ENCODE data around the gene UQCR11. TPM values are rescaled to one million over a fixed set of nuclear protein-coding genes. Genes with fewer than 3 reads are reported as not detected.

UQCR11 gene
- total RNA-seq, 4 donors from 2014 or later: 20.6 to 110 (median 30.8) TPM

DNA sequence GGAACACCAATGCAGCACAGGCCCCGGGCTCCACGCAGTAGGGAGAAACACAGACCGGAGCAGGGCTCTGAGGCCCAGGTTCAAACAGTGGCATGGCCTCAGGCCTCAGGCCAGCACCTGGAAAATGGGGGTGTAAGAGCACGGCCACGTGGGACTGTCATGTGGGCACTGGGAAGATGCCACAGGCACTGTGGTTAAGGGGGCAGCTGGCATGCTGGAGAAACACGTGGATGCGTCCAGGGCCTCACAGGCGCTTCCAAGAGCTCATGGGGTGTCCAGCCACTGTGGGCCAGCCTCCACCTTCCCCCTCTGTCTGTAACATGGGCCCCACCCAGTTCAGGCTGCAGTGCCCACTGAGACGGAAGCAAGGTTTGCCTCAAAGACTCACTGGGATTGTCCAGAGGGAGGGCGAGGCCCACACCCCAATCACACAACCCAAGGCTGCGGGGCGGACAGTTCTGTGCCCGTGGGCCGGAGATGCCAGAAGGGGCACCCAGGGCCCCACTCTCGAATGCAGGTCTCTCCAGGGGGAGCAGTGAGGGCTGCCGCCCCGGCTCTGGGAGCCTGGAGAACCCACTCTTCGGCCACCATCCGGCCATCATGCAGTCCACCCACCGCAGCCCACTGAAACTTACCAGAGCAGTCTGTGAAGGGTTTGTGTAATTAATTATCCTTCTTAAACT is 6.3 kb downstream of the UQCR11 start:
- Histone ChIP-seq H3K27ac (no peak overlapping the region), H3K4me1 (no peaks in the 10 kb centered on the region), H3K4me3 (no peak overlapping the region), H3K9me3 (no peaks in the 10 kb centered on the region), H3K27me3 (no peaks in the 10 kb centered on the region), H3K36me3 (no peaks in the 10 kb centered on the region)
- intact Hi-C loops (cut with DNase I; ENCODE audit: low total_unique reads): no loop called here
- DNase-seq: no peak
- TF ChIP-seq, protein P1, sequence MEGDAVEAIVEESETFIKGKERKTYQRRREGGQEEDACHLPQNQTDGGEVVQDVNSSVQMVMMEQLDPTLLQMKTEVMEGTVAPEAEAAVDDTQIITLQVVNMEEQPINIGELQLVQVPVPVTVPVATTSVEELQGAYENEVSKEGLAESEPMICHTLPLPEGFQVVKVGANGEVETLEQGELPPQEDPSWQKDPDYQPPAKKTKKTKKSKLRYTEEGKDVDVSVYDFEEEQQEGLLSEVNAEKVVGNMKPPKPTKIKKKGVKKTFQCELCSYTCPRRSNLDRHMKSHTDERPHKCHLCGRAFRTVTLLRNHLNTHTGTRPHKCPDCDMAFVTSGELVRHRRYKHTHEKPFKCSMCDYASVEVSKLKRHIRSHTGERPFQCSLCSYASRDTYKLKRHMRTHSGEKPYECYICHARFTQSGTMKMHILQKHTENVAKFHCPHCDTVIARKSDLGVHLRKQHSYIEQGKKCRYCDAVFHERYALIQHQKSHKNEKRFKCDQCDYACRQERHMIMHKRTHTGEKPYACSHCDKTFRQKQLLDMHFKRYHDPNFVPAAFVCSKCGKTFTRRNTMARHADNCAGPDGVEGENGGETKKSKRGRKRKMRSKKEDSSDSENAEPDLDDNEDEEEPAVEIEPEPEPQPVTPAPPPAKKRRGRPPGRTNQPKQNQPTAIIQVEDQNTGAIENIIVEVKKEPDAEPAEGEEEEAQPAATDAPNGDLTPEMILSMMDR (IDR thresholded peaks at IDR 0.05): no peak
- TF ChIP-seq POLR2A (IDR thresholded peaks at IDR 0.05): no peak

DNA sequence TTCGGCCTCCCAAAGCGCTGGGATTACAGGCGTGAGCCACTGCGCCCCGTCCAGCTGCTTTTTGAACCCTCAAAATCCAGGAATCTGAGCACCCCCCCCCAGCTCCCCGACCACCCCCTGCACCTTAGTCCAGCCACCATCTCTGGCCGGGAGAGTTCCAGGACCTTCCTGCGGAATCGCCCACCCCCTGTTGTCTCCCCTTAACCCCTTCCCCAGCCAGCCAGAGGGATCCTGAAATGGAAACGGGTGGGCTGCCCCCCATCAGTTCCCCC is 11.8 kb downstream of the UQCR11 start:
- TF ChIP-seq, protein P1 (IDR thresholded peaks at IDR 0.05): no peak
- no peak for TF ChIP-seq POLR2A (IDR thresholded peaks at IDR 0.05)
- DNase-seq: no peak
- Histone ChIP-seq H3K27ac (peak overlapping the region; percentile 76 to 100), H3K27me3 (no peaks in the 10 kb centered on the region), H3K9me3 (no peaks in the 10 kb centered on the region), H3K4me1 (no peaks in the 10 kb centered on the region), H3K4me3 (peak overlapping the region in 1 of 2 donors; percentile 54), H3K36me3 (no peaks in the 10 kb centered on the region)
- intact Hi-C loops (cut with DNase I; ENCODE audit: low total_unique reads): no loop called here

DNA sequence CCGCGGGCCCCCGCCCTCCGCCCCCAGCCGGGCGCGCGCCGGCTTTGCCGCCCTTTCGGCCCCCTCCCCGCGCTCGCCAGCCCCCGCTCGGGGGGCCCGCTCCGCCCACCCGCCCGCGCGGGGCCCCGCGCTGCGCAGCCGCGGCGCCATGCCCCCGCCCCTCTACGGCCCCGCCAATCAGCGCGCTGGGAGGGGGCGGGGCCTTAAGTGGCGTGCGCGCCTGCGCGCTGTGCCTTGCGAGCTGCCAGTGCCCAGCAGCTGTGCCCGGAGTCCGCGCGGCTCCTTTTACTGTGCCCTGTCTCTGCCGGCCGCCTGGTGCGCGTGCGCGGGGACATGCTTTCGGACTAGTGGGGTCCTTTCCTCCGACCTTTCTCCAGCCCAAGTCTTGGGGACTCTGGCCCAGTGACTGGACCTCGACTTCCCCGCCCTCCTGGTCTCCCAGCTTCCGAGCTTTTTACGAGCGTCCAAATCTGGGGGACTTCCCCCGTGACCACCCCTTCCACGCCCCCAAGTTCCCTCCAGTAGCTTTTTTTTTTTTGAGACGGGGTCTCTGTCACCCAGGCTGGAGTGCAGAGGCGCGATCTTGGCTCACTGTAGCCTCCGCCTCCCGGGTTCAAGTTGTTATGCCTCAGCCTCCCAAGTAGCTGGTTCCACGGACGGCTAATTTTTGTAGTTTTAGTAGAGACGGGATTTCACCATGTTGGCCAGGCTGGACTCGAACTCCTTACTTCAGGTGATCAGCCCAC is 12.3 kb downstream of the UQCR11 start, which contains the start of gene MBD3:
Gene MBD3, minus strand, starts transcription at position 111 of the 746 bp plus-strand sequence. CDS start 234 bp downstream, outside the sequence.
- Histone ChIP-seq H3K27me3 (no peaks in the 10 kb centered on the region), H3K27ac (peak within 1 kb of the TSS; percentile 99 to 100), H3K36me3 (no peaks in the 10 kb centered on the region), H3K4me1 (no peaks in the 10 kb centered on the region), H3K9me3 (no peaks in the 10 kb centered on the region), H3K4me3 (peak within 1 kb of the TSS; percentile 66 to 97)
- intact Hi-C loops (cut with DNase I; ENCODE audit: low total_unique reads): no loop called here
- peak; percentile 88 to 89 for DNase-seq
- TF ChIP-seq POLR2A (IDR thresholded peaks at IDR 0.05): peak; percentile 48 to 69
- TF ChIP-seq, protein P1 (IDR thresholded peaks at IDR 0.05): peak in 2 of 4 experiments; percentile 28 to 42

DNA sequence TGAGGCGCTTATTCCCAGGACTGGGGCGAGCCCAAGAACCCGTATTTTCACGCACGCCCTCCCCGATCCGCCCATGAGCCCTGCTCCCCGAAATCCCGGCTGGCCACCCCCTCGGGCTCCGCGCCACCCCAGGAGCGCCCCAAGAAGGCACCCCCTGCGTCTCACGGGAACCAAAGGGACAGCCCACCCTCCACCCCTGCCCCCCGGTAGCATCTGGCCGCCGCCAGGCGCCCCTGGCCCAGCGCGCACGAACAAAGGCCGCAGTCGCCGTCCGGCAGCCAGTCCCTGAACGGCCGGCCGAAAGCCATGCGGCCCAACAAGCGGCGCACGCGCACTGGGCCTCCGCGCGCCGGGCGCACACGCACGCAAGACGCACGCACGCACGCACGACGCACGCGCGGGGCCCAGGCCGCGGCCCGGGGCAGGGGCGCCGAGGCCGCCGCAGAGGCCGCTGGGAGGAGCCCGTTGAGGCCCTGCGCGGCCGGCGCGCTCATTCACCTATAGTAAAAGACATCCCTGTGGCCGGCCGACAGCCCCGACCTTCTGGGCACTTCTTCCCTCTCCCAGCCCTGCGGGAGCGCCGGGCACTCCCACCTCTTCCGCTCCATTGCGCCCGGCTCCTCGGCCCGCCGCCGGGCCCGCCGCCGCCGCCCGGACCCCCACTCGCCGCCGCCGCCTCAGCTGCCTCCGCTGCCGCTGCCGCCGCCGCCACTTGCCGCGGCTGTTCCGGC is 13.1 kb downstream of the UQCR11 start:
- DNase-seq: peak; percentile 78 to 86
- intact Hi-C loops (cut with DNase I; ENCODE audit: low total_unique reads): no loop called here
- Histone ChIP-seq H3K27ac (peak overlapping the region; percentile 99 to 100), H3K4me3 (peak overlapping the region; percentile 66 to 97), H3K27me3 (no peaks in the 10 kb centered on the region), H3K9me3 (no peaks in the 10 kb centered on the region), H3K4me1 (no peaks in the 10 kb centered on the region), H3K36me3 (no peaks in the 10 kb centered on the region)
- TF ChIP-seq, protein P1 (IDR thresholded peaks at IDR 0.05): no peak
- peak; percentile 77 to 81 for TF ChIP-seq POLR2A (IDR thresholded peaks at IDR 0.05)
